GM12878 (cell line): ENCODE data around the gene PALLD. TPM values are rescaled to one million over a fixed set of nuclear protein-coding genes. Genes with fewer than 3 reads are reported as not detected.

Source experiments
- ATAC-seq: fragments of 200-7000 bp; cut with Tn5 transposase; 3 replicates; pipeline ENCODE4 v1.9.1; 2020; ENCODE audit warnings: mild to moderate bottlenecking, moderate library complexity
- BruUV-seq: library from RNA; stranded (reverse); fragments of 400-500 nt; replicated peaks from 2 replicates; lab custom pipeline; 2021; lab: Mats Ljungman, UMichigan
- CTCF ChIA-PET: fragments of 300-600 bp; sonication (Branson Sonifier 250); formaldehyde crosslinking; extraction: SDS; loops from one replicate; lab custom pipeline; 2021; ENCODE audit warnings: inconsistent platforms; lab: Yijun Ruan, JAX
- POLR2A ChIA-PET: fragments of 350-600 bp; formaldehyde crosslinking; extraction: SDS; loops from one replicate; lab custom pipeline; 2021; ENCODE audit warnings: inconsistent platforms; lab: Charles Lee
- RAD21 ChIA-PET: fragments of 300-600 bp; sonication (Branson Sonifier 250); formaldehyde crosslinking; loops from one replicate; lab custom pipeline; 2023; ENCODE audit warnings: antibody characterized with exemption; ENCODE audit not compliant: unreplicated experiment; lab: Charles Lee
- SMC1A ChIA-PET: fragments of 300-600 bp; sonication (Branson Sonifier 250); formaldehyde crosslinking; loops from one replicate; lab custom pipeline; 2023; ENCODE audit not compliant: unreplicated experiment, uncharacterized antibody; lab: Charles Lee
- DNase-seq: peaks from one replicate; pipeline ENCODE4 v3.0.0-alpha.2; 2011; ENCODE audit warnings: low read depth, low spot score
- FAIRE-seq: peaks from 3 replicates; lab custom pipeline; 2011; peaks lifted over from hg19 to GRCh38; lab: Jason Lieb, UNC
- H2AFZ ChIP-seq: 2 replicates; pipeline ENCODE4 v1.6.0; 2011; ENCODE audit warnings: low read depth, low read length, control low read depth; ENCODE audit not compliant: control insufficient read depth
- H3K27ac ChIP-seq: 2 replicates; pipeline ENCODE4 v1.5.1; 2011; ENCODE audit warnings: control low read depth; ENCODE audit not compliant: control insufficient read depth, insufficient read depth
- H3K27me3 ChIP-seq, 2 experiments: replicated peaks in 1 of 2; 2 replicates each; pipeline versions ENCODE4 v1.6.0 to v1.6.1; 2011; ENCODE audit warnings: low read length in 1 of 2; ENCODE audit not compliant: control insufficient read depth in 2 of 2, insufficient read depth in 2 of 2
- H3K36me3 ChIP-seq, 2 experiments: 2 replicates each; pipeline ENCODE4 v1.5.1; 2011; ENCODE audit warnings: low read length in 1 of 2; ENCODE audit not compliant: control insufficient read depth in 2 of 2, insufficient read depth in 2 of 2
- H3K4me1 ChIP-seq: 2 replicates; pipeline ENCODE4 v1.6.1; 2011; ENCODE audit warnings: mild to moderate bottlenecking, low read length, moderate library complexity, mixed read lengths; ENCODE audit not compliant: control insufficient read depth, insufficient read depth
- H3K4me2 ChIP-seq: 2 replicates; pipeline ENCODE4 v1.6.0; 2011; ENCODE audit warnings: control low read depth; ENCODE audit not compliant: control insufficient read depth, insufficient read depth
- H3K4me3 ChIP-seq: fragments of 200-600 bp; sonication (generic); 2 replicates; pipeline ENCODE4 v1.5.1; 2016
- H3K79me2 ChIP-seq: 2 replicates; pipeline ENCODE4 v1.6.0; 2011; ENCODE audit warnings: low read length; ENCODE audit not compliant: control insufficient read depth, insufficient read depth
- H3K9ac ChIP-seq: 2 replicates; pipeline ENCODE4 v1.8.0; 2011; ENCODE audit warnings: low read length, control low read depth, mixed read lengths; ENCODE audit not compliant: control insufficient read depth, insufficient read depth
- H3K9me3 ChIP-seq: replicated peaks from 3 replicates; pipeline ENCODE4 v1.5.1; 2011; ENCODE audit warnings: mild to moderate bottlenecking, low read length; ENCODE audit not compliant: control insufficient read depth, insufficient read depth
- H4K20me1 ChIP-seq: 2 replicates; pipeline ENCODE4 v1.6.0; 2011; ENCODE audit not compliant: control insufficient read depth, insufficient read depth
- BACH1 ChIP-seq: fragments of 450-650 bp; IDR thresholded peaks from 2 replicates; pipeline ENCODE4 v1.6.1; 2017; ENCODE audit warnings: mild to moderate bottlenecking, borderline replicate concordance
- CBFB ChIP-seq: IDR thresholded peaks from 2 replicates; pipeline ENCODE4 v1.6.1; 2016; ENCODE audit warnings: antibody characterized with exemption, low read depth
- CHD2 ChIP-seq: IDR thresholded peaks from 2 replicates; pipeline ENCODE4 v1.6.1; 2011; ENCODE audit warnings: low read depth, low read length, improper control_type of control experiment, borderline replicate concordance
- EED ChIP-seq: sonication (generic); IDR thresholded peaks from 2 replicates; pipeline ENCODE4 v1.6.1; 2016; ENCODE audit warnings: antibody characterized with exemption, low read depth
- MTA3 ChIP-seq: IDR thresholded peaks from 2 replicates; pipeline ENCODE4 v1.6.1; 2012; ENCODE audit warnings: low read length, inconsistent platforms, borderline replicate concordance
- RFX5 ChIP-seq: IDR thresholded peaks from 2 replicates; pipeline ENCODE4 v1.6.1; 2011; ENCODE audit warnings: low read depth, low read length, improper control_type of control experiment
- SMARCA5 ChIP-seq: fragments of 450-650 bp; IDR thresholded peaks from 2 replicates; pipeline ENCODE4 v1.6.1; 2017; ENCODE audit warnings: mild to moderate bottlenecking
- SRF ChIP-seq, 2 experiments: IDR thresholded peaks; 2 replicates each; pipeline ENCODE4 v1.6.1; 2011; ENCODE audit warnings: low read depth in 2 of 2, low read length in 2 of 2, mild to moderate bottlenecking in 1 of 2, moderate library complexity in 1 of 2
- WGBS: methylation state at CpG from one replicate; pipeline ENCODE4 v1.1.6; 2016; ENCODE audit warnings: low lambda C conversion rate; ENCODE audit not compliant: insufficient replicate concordance, insufficient coverage; ENCODE audit errors: missing lambda C conversion rate; 5-methylcytosine and 5-hydroxymethylcytosine counted together
- in situ Hi-C: fragments of 300-500 bp; cut with MboI; formaldehyde crosslinking; loops from 9 replicates; pipeline ENCODE4 v1.14.3; 2018; ENCODE audit warnings: mixed read lengths
- intact Hi-C: fragments of 100-400 bp; cut with micrococcal nuclease; formaldehyde crosslinking; loops from one replicate; pipeline ENCODE4 v1.14.2; 2022; ENCODE audit not compliant: unreplicated experiment
- polyA plus RNA-seq, 11 experiments: library from polyadenylated mRNA; depleted of rRNA in 4 of 11; unstranded in 6 of 11; stranded (reverse) in 5 of 11; fragments of >200 nt; fragmentation: Nextera tagmentation in 4 of 11; fragmentation: Illumina TruSeq in 1 of 11; extraction: Ambion mirVana in 4 of 11; extraction: Trizol in 1 of 11; gene quantifications; 1 replicate in 1 of 11; 2 replicates in 10 of 11; pipeline versions ENCODE4 v1.2.1 to v1.2.3, GENCODE V29; 2011 to 2016; ENCODE audit warnings: inconsistent platforms in 2 of 11, missing spikeins in 2 of 11, low read depth in 1 of 11
- total RNA-seq, 4 experiments: library from RNA; depleted of rRNA in 3 of 4; stranded (reverse); fragments of >200 nt in 3 of 4; fragmentation: Illumina TruSeq in 1 of 4; extraction: Trizol in 1 of 4; gene quantifications; 2 replicates each; pipeline versions ENCODE4 v1.2.1 to v1.2.3, GENCODE V29; 2013 to 2021
- TF ChIP-seq, protein P1 (sequence below): fragments of 450-650 bp; IDR thresholded peaks from 2 replicates; pipeline ENCODE4 v1.6.1; 2017; ENCODE audit warnings: mild to moderate bottlenecking, moderate library complexity

Gene PALLD
- total and polyA plus RNA-seq, 10 of the 15 experiments (the other 5 are each of a cell fraction or from before 2014, with no cell fraction given) = 1.0 to 7.7 (median 1.7) TPM

DNA sequence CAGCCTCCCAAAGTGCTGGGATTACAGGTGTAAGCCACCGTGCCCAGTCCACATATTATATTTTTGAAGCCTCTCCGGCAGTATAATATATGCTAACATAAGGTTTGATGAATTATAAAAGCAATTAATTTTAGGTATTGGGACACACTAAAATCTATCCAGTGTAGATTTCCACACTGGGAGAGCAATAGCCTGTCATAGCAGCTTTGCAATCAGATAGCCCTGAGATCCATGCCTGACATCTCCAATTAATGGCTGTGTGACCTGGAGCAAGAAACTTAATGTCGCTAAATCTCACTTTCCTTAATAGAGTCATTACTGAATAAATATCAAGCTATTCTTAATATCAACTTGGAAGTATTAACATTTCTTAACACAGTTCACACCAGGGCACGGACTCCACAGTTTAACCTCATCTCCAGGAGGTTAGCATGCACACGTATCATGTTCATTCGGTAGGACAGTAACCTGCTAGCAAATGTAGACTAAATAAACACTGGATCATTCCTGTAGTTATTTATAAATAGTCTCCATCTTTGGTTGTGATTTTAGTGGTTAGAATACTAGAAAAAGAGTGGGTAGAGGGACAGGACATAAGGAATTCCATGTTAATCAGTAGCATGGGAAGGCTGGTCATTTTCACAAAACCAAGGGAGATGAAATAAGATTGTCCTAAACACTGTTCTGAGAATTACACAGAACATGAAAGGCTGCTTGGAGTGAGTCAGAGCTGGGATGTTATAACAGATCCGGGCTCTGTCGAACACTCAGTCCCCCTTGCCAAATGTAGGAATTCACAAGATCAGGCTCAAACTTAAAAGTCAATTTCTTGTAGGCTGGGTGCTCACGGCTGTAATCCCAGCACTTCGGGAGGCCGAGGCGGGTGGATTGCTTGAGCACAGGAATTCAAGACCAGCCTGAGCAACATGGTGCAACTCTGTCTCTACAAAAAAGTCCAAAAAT lies 254.7 kb downstream of the PALLD start:
- Histone ChIP-seq H2AFZ (no peak overlapping the region), H3K4me2 (no peak overlapping the region), H3K36me3 (no peaks in the 10 kb centered on the region), H3K9me3 (no peaks in the 10 kb centered on the region), H3K4me3 (no peak overlapping the region), H3K79me2 (no peaks in the 10 kb centered on the region), H3K4me1 (no peaks in the 10 kb centered on the region), H3K27me3 (no peaks in the 10 kb centered on the region), H3K9ac (no peak overlapping the region), H4K20me1 (no peaks in the 10 kb centered on the region), H3K27ac (no peak overlapping the region)
- ChIA-PET POLR2A (no interaction called here), RAD21 (no interaction called here), CTCF (interaction anchor here (0.6 kb wide), 1 partner anchor 717 kb away, joined by 3 read pairs; no protein-coding TSS in a partner anchor), SMC1A (interaction anchor here (0.6 kb wide), 1 partner anchor 93 kb away, joined by 3 read pairs; no protein-coding TSS in a partner anchor)
- DNase-seq (no peak), FAIRE-seq (no peak), ATAC-seq (no peak)
- WGBS = 47% methylated on average over 12 of the region's 12 CpGs
- in situ Hi-C loops (no loop called here), intact Hi-C loops (no loop called here)
- BruUV-seq = no TSS peak
- TF ChIP-seq CHD2 (no peak), MTA3 (no peak), SRF (IDR thresholded peaks at IDR 0.05; ENCODE audit: low read depth in 2 of 2, low read length in 2 of 2) (no peak), SMARCA5 (no peak), RFX5 (no peak), CBFB (no peak), BACH1 (no peak), EED (no peak)
- TF ChIP-seq, protein P1, sequence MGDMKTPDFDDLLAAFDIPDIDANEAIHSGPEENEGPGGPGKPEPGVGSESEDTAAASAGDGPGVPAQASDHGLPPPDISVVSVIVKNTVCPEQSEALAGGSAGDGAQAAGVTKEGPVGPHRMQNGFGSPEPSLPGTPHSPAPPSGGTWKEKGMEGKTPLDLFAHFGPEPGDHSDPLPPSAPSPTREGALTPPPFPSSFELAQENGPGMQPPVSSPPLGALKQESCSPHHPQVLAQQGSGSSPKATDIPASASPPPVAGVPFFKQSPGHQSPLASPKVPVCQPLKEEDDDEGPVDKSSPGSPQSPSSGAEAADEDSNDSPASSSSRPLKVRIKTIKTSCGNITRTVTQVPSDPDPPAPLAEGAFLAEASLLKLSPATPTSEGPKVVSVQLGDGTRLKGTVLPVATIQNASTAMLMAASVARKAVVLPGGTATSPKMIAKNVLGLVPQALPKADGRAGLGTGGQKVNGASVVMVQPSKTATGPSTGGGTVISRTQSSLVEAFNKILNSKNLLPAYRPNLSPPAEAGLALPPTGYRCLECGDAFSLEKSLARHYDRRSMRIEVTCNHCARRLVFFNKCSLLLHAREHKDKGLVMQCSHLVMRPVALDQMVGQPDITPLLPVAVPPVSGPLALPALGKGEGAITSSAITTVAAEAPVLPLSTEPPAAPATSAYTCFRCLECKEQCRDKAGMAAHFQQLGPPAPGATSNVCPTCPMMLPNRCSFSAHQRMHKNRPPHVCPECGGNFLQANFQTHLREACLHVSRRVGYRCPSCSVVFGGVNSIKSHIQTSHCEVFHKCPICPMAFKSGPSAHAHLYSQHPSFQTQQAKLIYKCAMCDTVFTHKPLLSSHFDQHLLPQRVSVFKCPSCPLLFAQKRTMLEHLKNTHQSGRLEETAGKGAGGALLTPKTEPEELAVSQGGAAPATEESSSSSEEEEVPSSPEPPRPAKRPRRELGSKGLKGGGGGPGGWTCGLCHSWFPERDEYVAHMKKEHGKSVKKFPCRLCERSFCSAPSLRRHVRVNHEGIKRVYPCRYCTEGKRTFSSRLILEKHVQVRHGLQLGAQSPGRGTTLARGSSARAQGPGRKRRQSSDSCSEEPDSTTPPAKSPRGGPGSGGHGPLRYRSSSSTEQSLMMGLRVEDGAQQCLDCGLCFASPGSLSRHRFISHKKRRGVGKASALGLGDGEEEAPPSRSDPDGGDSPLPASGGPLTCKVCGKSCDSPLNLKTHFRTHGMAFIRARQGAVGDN = no peak
